Measurements from ENCODE around the gene DTX4. TPM values are rescaled to one million over a fixed set of nuclear protein-coding genes. Genes with fewer than 3 reads are reported as not detected.

Gene DTX4
- total RNA-seq, 2 donors from 2014 or later, result 0.13 to 0.16 TPM

DNA sequence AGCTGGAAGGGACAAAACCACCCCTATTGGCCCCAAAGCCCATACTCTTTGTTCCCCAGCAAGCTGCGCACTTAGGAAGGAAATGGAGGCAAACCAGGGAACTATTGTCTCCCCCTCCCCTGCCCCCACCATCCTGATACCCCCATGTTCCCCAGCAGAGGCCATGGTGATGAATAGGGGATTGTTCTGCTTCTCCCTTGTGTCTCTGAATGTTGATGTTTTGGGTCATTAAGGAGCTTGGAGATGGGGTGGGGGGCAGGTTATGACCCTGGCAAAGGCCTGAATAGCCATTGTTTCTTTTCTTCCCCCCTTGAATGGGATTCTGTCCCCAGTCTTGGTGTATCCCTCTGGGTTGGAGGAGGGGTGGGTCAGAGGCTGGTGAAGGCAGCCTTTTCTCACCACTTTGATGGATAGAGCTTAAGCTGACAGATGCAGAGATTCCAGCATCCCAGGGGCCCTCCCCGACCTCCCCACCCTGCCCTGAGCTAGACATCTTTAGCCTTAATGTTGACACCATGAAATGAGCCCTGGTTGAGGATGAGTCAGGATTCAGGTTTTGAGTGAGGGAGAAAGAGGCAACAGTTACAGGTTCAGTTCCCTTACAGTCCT is 8.3 kb downstream of the DTX4 start:
- H3K4me3 Mint-ChIP-seq, result no peak overlapping the region
- ATAC-seq (replicated peaks), result no peak
- no peak overlapping the region for H3K27ac Mint-ChIP-seq
- no peaks in the 10 kb centered on the region for H3K27me3 Mint-ChIP-seq
- no peaks in the 10 kb centered on the region for H3K9me3 Mint-ChIP-seq
- no peaks in the 10 kb centered on the region for H3K36me3 Mint-ChIP-seq (ENCODE audit: low read depth)
- no peaks in the 10 kb centered on the region for H3K4me1 Mint-ChIP-seq

DNA sequence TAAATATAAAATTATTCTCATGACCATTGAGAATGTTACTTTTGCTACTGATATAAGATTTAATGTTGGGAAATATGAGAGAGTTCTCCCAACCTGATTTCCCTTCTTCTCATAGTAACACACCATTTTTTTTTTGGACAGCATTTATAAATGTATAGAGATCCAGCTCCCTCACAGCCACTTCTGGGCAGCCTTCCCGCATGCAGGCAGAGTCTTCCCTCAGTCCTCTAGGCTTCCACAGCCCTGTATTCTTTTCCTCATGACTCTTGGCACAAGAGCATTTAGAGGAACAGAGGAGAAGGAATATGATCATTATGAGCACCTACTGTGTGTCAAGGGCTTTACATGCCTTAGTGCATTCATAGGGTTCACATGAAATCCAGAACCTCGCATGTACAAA is 9.0 kb downstream of the DTX4 start:
- H3K27me3 Mint-ChIP-seq, result no peaks in the 10 kb centered on the region
- H3K36me3 Mint-ChIP-seq (ENCODE audit: low read depth), result no peaks in the 10 kb centered on the region
- H3K9me3 Mint-ChIP-seq, result no peaks in the 10 kb centered on the region
- no peak for ATAC-seq (replicated peaks)
- H3K4me3 Mint-ChIP-seq, result no peak overlapping the region
- no peak overlapping the region for H3K27ac Mint-ChIP-seq
- H3K4me1 Mint-ChIP-seq, result no peaks in the 10 kb centered on the region

DNA sequence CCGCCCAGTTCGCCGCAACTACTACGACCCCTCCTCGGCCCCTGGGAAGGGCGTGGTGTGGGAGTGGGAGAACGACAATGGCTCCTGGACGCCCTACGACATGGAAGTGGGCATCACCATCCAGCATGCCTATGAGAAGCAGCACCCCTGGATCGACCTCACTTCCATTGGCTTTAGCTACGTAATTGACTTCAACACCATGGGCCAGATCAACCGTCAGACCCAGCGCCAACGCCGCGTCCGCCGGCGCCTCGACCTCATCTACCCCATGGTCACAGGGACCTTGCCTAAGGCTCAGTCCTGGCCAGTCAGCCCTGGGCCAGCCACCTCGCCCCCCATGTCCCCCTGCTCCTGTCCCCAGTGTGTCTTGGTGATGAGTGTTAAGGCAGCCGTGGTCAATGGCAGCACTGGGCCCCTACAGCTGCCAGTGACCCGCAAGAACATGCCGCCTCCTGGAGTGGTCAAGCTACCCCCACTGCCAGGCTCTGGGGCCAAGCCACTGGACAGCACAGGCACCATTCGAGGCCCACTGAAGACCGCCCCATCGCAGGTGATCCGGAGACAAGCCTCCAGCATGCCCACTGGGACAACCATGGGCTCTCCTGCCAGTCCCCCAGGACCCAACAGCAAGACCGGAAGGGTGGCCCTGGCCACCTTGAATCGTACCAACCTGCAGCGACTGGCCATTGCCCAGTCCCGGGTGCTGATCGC is 10.0 kb downstream of the DTX4 start:
- Mint-ChIP-seq H3K27ac (no peak overlapping the region), H3K9me3 (no peaks in the 10 kb centered on the region), H3K4me3 (no peak overlapping the region)

DNA sequence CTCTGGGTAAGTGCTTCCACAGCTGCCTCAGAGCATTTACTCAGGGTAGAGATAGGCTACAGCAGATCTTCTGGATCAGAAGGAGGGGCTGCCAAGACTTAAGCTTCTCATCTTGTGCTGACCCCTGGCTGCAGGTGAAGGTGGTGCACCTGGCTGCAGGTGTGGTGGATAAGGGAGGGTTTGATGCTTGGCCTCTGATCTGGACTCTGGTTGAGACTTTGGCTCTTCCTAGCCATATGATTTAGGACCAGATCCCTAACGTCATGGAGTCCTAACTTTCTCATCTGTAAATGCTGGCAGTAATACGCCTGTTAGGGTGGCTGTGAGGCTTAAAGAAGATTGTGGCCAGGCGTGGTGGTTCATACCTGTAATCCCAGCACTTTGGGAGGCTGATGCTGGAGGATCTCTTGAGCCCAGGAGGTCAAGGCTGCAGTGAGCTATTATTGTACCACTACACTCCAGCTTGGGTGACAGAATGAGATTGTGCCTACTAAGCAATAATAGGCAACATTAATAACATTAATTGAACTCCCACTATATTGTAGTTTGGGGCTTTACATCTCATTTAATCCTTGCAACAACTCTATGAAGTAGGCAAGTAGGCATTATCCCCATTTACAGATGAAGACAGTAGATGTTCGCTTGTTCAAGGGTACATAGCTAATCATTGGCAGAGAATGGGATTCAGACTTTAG is 10.7 kb downstream of the DTX4 start:
- Mint-ChIP-seq H3K4me1 (no peaks in the 10 kb centered on the region), H3K36me3 (ENCODE audit: low read depth) (no peaks in the 10 kb centered on the region), H3K9me3 (no peaks in the 10 kb centered on the region), H3K27me3 (no peaks in the 10 kb centered on the region), H3K27ac (no peak overlapping the region), H3K4me3 (no peak overlapping the region)
- no peak for ATAC-seq (replicated peaks)

More for the DNA sequence above, 10.0 kb downstream of the DTX4 start:
- Mint-ChIP-seq H3K27me3 (no peaks in the 10 kb centered on the region), H3K36me3 (ENCODE audit: low read depth) (no peaks in the 10 kb centered on the region), H3K4me1 (no peaks in the 10 kb centered on the region)
- ATAC-seq (replicated peaks), result no peak

DNA sequence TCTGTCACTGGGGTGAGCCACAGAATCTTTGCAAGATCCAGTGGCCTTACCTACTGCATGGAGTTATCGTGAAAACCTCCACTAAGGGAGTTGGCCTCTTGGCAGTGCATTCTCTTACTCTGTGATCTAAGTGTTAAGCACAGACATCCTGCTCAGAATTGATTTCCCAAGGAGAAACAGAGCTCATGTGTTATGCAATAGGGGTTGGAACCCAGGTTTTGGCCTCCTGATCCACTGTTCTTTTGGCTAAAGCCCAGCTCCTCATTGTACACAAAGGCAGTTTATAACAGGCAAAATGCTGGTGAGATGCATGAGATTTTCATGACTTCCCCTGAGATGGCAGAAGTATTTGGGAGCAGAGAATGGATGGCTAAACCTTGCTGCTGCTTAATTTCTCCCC is 11.8 kb downstream of the DTX4 start:
- Mint-ChIP-seq H3K36me3 (ENCODE audit: low read depth) (no peaks in the 10 kb centered on the region), H3K27ac (no peak overlapping the region), H3K4me3 (no peak overlapping the region), H3K9me3 (no peaks in the 10 kb centered on the region), H3K27me3 (no peaks in the 10 kb centered on the region), H3K4me1 (no peaks in the 10 kb centered on the region)
- no peak for ATAC-seq (replicated peaks)

DNA sequence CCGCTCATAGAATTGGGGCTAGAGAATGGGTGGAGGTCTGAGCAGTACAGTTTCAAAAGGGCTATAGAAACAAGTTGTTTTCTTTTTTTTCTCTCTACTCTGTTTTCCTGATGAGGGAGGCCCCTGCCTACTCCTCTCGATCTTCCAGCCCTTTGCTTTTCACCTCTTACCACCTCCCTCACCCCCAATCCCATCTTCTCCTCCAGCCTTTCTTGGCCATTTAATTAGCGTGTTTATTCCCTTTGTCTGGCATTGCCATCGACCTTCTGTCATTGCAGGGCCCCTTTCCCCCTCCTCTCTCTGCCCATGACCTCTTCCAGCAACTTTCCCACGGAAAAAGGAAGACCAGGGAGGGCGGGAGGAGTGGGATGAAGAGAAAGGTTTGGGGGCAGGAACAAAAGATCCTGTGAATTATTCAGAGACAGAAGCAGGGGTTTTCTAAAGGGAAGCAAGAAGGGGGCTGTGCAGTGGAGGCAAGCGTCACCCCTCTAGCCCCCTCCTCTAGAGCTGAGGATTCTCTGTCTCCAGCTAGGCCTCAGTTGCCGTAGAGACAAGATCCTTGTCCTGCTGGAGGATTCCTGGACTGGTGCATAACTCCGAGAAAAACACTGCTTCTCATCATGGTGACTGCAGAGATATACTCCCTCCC is 12.9 kb downstream of the DTX4 start:
- Mint-ChIP-seq H3K36me3 (ENCODE audit: low read depth) (no peaks in the 10 kb centered on the region), H3K27me3 (no peaks in the 10 kb centered on the region), H3K4me1 (no peaks in the 10 kb centered on the region), H3K27ac (no peak overlapping the region), H3K4me3 (no peak overlapping the region), H3K9me3 (no peaks in the 10 kb centered on the region)
- ATAC-seq (replicated peaks), result no peak

DNA sequence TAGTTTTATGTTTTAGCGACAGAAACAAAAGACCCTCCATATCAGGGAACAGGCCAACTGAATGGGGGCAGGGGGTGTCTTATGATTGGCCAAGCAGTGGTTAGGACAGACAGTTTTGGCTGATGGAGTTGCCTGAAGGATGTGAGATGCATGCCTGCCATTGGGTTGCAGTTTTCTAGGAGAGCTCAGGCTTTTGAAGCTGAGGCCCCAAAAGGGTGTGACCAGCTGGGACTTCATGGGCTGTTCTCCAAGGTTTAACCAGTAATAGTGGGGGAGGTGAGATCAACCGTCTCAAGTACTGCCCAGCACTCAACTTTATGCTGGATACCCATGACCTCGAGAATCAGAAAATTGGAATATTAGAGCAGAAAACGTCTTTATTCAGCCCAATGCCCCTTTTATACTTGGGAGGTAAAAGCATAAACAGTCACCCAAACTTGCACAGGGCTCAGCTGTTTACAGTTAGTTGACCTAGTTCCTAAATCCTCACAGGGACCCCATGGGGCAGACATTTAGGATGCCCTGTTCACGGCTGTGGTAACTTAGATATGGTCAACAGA is 13.5 kb downstream of the DTX4 start:
- Mint-ChIP-seq H3K36me3 (ENCODE audit: low read depth) (no peaks in the 10 kb centered on the region), H3K27ac (no peak overlapping the region), H3K27me3 (no peaks in the 10 kb centered on the region), H3K4me3 (no peak overlapping the region), H3K9me3 (no peaks in the 10 kb centered on the region), H3K4me1 (no peaks in the 10 kb centered on the region)
- no peak for ATAC-seq (replicated peaks)

DNA sequence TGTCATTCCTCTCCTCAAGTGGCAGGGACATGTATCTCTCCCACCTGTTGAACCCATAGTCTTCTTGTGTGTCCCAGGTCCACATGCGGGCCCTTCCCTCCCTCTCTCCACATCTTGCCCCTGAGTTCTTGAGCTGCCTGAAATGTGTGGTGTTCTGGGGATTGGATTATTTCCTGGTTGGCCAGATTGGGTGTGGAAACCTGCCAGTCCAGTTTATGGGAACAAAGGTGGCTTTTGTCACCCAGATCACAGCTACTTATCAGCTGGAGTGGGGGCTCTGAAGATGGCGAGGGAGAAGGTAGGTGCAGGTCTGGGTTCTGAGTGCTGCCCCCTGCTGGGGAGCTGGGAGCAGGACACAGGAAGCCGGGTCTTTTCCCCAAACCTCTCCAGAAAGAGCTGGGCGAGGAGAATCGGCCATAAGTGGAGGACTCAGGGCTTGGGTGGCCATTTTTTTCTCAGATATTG is 14.2 kb downstream of the DTX4 start:
- no peak overlapping the region for H3K27ac Mint-ChIP-seq
- peak; percentile 67 for ATAC-seq (replicated peaks)
- no peak overlapping the region for H3K4me3 Mint-ChIP-seq
- H3K9me3 Mint-ChIP-seq, result no peaks in the 10 kb centered on the region
- H3K27me3 Mint-ChIP-seq, result no peaks in the 10 kb centered on the region
- no peaks in the 10 kb centered on the region for H3K4me1 Mint-ChIP-seq
- H3K36me3 Mint-ChIP-seq (ENCODE audit: low read depth), result no peaks in the 10 kb centered on the region

DNA sequence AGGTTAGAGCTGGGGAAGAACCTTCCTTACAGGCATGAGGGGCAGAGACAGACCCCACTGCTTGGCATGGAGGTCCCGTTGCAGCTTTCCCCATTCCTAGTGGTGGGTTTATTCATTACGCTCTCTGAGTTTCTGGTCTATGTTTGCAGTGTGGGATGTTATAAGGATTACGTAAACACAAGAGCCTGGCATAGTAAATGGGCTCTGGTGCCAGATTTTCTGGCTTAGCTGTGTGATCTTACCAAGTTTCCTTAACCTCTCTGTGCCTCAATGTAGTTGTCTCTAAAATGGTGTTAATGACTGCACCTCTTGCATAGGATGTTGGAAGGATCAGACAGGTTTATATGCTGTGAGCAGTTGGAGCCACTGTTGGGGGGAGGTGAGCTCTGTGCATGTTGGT is 15.1 kb downstream of the DTX4 start:
- H3K27me3 Mint-ChIP-seq, result no peaks in the 10 kb centered on the region
- no peak overlapping the region for H3K27ac Mint-ChIP-seq
- no peaks in the 10 kb centered on the region for H3K4me1 Mint-ChIP-seq
- no peak overlapping the region for H3K4me3 Mint-ChIP-seq
- H3K36me3 Mint-ChIP-seq (ENCODE audit: low read depth), result no peaks in the 10 kb centered on the region
- H3K9me3 Mint-ChIP-seq, result no peaks in the 10 kb centered on the region
- no peak for ATAC-seq (replicated peaks)

DNA sequence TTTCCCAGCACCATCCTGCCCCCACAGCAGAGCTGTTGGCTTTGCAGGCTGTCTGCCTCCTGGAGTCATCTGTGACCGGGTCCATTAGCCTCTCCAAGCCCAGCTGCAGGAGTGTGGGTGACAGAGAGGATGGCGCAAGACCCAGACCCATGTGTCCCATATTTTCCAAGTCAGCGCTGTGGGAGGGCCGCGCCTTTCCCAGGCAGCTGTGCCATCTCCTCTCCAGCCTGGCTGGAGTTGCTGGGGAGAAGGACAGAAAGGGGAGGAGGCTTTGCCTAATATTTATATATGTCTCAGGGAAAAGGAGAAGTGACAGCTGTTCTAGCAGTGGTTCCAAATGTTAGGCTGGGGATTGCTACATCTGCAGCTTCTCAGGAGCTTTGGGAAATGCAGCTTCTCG is 15.7 kb downstream of the DTX4 start:
- Mint-ChIP-seq H3K4me3 (no peak overlapping the region), H3K9me3 (no peaks in the 10 kb centered on the region), H3K27ac (no peak overlapping the region), H3K27me3 (no peaks in the 10 kb centered on the region), H3K4me1 (no peaks in the 10 kb centered on the region), H3K36me3 (ENCODE audit: low read depth) (no peaks in the 10 kb centered on the region)
- no peak for ATAC-seq (replicated peaks)

DNA sequence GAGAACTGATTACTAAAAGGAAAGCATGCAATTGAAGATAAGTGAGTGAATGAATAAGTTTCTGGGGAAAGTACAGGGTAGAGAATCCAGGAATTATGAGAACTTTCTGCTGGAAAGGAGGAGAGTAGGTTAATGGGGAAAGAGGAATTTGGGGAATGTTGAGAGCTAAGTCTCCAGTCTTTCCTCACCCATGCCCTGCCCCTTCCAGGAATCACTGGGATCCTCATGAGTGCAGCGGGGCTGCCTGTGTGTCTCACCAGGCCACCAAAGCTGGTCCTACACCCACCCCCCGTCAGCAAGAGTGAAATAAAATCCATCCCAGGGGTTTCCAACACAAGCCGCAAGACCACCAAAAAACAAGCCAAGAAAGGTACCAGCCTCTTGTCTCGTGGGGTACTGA is 17.0 kb downstream of the DTX4 start:
- no peak for ATAC-seq (replicated peaks)
- Mint-ChIP-seq H3K9me3 (no peaks in the 10 kb centered on the region), H3K27me3 (no peaks in the 10 kb centered on the region), H3K4me3 (no peak overlapping the region), H3K27ac (no peak overlapping the region), H3K36me3 (ENCODE audit: low read depth) (no peaks in the 10 kb centered on the region), H3K4me1 (no peaks in the 10 kb centered on the region)

DNA sequence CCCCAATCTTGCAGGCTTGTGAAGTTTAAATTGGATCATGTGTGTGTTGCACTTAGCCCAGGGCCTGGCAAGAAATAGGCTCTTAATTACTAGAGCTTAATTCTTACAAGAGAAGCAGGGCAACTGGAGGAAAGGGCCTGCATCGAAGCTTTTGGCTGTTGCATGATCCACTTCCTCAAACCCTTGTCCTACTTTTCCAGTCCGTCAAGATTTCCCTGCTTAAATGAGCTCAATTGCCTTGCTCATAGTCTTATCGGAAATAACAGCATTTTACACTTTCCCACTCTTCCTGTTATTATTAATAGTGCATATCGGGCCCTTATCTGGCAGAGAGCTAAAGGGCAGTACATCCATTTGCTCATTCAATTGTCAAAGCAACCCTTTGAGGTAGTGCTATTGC is 18.1 kb downstream of the DTX4 start:
- no peak for ATAC-seq (replicated peaks)
- no peaks in the 10 kb centered on the region for H3K27me3 Mint-ChIP-seq
- no peak overlapping the region for H3K4me3 Mint-ChIP-seq
- H3K4me1 Mint-ChIP-seq, result no peaks in the 10 kb centered on the region
- H3K9me3 Mint-ChIP-seq, result no peaks in the 10 kb centered on the region
- H3K27ac Mint-ChIP-seq, result no peak overlapping the region
- no peaks in the 10 kb centered on the region for H3K36me3 Mint-ChIP-seq (ENCODE audit: low read depth)

DNA sequence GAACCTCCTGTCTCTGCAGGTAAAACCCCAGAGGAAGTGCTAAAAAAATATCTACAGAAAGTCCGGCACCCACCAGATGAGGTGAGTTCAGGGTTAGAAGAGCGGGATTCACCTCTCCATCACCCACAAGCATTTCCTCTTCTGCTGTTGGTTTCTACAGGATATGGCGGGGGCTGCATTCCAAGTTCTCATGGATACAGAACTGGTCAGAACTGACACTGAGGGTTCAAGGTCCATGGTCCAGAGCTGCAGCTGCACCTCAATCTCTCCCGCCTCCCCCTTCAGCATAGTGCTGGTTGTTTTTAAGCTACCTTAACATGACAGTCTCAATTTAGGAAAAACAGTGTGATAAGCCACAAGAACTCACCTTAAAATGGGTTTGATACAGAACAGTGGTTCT is 19.2 kb downstream of the DTX4 start:
- no peaks in the 10 kb centered on the region for H3K4me1 Mint-ChIP-seq

DNA sequence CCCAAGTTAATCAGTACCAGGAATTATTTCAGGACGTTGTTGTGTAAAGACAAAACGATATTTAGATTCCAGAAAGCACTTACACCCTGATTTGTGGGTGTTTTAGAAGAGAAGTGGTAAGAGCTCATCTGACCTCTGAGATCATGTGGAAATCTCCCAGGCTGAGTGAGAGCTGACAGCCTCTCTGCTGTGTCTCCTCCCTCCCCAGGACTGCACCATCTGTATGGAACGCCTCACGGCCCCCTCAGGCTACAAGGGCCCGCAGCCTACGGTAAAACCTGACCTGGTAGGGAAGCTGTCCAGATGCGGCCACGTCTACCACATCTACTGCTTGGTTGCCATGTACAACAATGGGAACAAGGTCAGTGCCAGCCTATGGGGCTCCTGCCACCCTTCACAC is 20.0 kb downstream of the DTX4 start:
- H3K27me3 Mint-ChIP-seq, result no peaks in the 10 kb centered on the region
- no peak overlapping the region for H3K4me3 Mint-ChIP-seq
- H3K27ac Mint-ChIP-seq, result no peak overlapping the region
- ATAC-seq (replicated peaks), result no peak
- no peaks in the 10 kb centered on the region for H3K4me1 Mint-ChIP-seq
- no peaks in the 10 kb centered on the region for H3K9me3 Mint-ChIP-seq
- no peaks in the 10 kb centered on the region for H3K36me3 Mint-ChIP-seq (ENCODE audit: low read depth)

More for the DNA sequence above, 19.2 kb downstream of the DTX4 start:
- no peak for ATAC-seq (replicated peaks)
- Mint-ChIP-seq H3K36me3 (ENCODE audit: low read depth) (no peaks in the 10 kb centered on the region), H3K27me3 (no peaks in the 10 kb centered on the region), H3K4me3 (no peak overlapping the region), H3K9me3 (no peaks in the 10 kb centered on the region), H3K27ac (no peak overlapping the region)

Data from activated T-helper 17 cell treated with anti-CD3 and anti-CD28 coated beads, Interleukin-2, amount 50 U/mL, for 72 hours (primary cell).